H54 (cell line): ENCODE data around the gene TNFRSF4.

ENCODE experiments used
- DNase-seq: peaks from one replicate; pipeline ENCODE4 v3.0.0; 2011; ENCODE audit warnings: low spot score, mixed read lengths; ENCODE audit not compliant: insufficient read length
- FAIRE-seq: peaks from 3 replicates; lab custom pipeline; 2011; peaks lifted over from hg19 to GRCh38; lab: Jason Lieb, UNC
- POLR2A ChIP-seq: IDR thresholded peaks from 2 replicates; pipeline ENCODE4 v1.6.1; 2011; ENCODE audit warnings: low read depth, mild to moderate bottlenecking, low read length

TNFRSF4 gene

DNA sequence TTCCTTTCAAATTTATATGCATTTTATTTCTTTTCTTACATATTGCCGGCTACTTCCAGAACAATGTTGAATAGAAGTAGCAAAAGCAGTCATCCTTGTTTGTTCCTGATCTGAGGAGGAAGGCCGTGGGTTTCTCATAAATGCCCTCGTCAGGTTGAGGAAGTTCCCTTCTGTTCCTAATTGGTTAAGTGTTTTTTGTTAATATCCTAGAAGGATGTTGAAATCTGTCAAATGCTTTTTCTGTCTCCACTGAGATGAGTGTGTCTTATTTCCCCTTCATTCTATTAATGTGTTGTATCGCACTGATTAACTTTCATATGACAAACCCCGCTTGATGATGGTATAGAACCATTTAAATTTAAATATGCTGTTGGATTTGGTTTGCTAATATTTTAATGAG is 24.8 kb downstream of the TNFRSF4 start:
- FAIRE-seq (no peak), DNase-seq (no peak)
- no peak for TF ChIP-seq POLR2A

DNA sequence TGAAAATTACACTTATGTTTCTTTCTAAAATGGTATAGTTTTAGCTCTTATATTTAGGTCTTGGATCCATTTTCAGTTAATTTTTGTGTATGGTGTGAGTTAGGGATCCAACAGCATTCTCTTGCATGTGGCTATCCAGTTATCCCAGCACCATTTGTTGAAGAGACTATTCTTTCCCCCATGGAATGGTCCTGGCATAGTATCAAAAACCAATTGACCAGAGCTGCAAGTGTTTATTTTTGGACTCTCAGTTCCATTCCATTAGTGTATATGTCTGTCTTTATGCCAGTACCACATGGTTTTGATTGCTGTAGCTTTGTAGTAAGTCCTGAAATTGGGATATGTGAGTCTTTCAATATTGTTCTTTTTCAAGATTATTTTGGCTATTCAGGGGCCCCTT is 26.0 kb downstream of the TNFRSF4 start:
- TF ChIP-seq POLR2A, result no peak
- FAIRE-seq, result no peak
- DNase-seq, result no peak

DNA sequence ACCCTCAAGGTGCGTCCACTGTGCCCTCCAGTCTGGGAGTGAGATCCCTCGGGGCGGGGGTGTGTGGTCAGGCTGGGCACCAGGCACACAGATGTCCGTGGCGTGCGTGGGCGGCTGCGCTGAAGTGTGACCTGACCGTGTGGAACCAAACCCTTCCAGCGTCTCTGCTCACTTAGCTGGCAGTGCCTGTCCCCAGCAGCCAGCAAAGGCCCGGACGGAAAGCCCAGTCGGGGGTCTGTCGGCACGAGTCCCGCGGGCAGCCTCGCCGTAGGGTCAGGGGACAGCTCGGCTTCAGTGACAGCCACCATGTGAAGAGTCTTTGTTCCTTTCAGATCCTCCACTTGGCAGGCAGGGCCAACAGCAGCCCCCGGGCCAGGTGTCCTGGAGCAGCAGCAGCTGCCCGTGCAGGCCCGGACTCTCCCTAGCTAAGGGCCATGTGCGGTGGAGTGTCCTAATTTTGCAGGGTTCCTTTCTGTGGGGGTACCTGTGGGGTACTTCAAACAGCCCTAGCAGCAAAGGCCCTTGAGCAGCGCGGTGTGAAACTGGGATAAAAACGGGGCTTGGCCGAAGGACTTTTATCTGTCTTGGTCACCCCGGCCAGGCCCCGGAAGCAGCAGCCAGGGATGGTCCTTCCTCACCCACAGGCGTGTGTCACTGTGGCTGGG is 28.7 kb downstream of the TNFRSF4 start:
- DNase-seq, result no peak
- no peak for TF ChIP-seq POLR2A
- FAIRE-seq, result no peak

DNA sequence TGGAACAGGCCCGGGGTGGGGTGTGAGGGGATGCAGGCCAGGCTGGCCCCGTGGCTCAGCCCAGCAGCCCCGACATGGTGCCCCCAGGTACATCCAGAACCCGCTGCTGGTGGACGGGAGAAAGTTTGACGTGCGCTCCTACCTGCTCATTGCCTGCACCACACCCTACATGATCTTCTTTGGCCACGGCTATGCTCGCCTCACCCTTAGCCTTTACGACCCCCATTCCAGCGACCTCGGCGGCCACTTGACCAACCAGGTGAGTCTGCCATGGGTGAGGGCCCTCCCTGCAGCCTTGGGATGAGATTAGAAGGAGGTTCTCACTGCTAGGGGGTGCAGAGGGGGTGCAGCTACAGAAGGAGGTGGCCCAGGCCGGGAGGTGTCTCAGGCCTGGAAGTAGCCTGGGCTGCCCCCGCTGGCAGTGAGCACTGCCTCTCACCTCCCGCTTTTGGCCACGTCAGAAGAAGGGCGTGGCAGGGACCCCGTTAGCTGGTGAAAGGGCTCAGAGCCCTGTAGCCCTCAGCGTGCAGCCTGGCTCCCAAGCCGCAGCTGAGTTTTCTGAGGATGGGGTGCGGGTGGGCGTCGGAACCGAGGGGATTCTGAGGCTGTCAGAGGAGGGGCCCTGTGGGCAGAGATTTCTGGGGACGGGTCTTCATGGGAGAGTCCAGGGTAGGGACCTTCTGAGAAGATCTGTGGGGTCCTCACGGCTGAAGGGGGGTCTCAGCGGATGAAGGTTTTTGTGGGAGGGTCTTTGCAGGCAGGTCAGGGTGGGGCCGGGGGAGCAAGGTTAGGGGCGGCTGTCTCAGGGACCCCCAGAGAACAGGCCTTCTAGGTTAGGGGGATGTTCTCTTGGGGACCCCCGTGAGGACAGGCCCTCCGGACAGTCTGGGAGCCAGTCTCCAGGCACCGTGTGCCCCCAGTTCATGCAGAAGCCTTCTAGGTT is 29.8 kb downstream of the TNFRSF4 start:
- TF ChIP-seq POLR2A, result no peak
- DNase-seq (no peak), FAIRE-seq (no peak)

DNA sequence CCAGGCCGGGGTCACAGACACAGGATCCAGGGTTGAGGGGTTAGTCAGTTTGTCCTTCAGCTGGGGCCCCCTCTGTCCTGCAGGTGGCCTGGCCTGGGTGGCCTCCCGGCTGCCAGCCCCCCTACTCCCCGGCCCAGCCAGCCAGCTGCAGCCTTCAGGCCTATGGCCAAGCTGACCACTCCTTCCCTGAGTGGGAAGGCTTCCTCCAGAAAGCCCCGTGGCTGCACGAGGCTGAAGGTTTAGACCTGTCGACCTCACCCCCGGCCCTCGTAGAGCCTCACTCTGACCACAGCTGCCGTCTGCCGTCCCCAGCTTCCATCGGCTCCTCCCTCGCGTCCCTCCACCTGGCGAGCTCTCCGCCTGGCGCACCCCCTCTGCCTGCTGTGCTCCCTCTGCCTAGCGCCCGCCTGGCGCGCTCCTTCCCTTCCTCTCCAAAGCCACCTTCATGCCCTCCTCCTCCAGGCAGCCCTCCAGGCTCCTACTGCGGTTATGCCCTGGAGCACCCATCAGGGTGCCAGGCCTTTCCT is 30.7 kb downstream of the TNFRSF4 start:
- FAIRE-seq (no peak), DNase-seq (no peak)
- no peak for TF ChIP-seq POLR2A

DNA sequence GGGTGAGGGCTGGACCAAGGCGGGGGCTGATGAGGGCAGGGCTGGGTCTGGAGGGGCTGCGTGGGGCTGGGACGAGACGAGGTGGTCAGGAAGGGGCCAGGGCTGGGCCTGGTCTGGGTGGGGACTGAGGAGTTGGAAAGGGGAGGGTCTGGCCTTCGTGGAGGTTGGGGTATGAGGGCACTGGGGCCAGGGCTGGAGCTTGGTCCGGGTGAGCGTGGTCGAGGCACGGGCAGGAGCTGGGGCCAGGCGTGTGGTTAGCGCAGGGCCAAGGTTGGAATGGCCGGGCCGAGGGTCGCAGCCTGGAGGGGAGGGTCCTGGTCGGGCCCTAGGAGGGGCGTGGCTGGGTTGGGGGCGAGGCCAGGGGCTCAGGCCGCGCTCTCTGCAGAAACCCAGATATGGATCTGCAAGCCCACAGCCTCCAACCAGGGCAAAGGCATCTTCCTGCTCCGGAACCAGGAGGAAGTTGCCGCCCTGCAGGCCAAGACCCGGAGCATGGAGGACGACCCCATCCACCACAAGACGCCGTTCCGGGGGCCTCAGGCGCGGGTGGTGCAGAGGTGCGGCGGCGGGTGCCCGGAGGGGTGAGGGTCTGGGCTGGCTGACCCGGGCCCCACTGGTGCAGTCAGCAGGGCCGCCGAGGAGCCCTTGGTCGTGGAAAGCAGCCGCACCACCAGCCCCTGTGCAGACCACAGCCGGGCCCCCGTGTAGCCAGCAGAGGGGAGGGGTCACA is 31.3 kb downstream of the TNFRSF4 start:
- FAIRE-seq, result no peak
- no peak for DNase-seq
- no peak for TF ChIP-seq POLR2A

DNA sequence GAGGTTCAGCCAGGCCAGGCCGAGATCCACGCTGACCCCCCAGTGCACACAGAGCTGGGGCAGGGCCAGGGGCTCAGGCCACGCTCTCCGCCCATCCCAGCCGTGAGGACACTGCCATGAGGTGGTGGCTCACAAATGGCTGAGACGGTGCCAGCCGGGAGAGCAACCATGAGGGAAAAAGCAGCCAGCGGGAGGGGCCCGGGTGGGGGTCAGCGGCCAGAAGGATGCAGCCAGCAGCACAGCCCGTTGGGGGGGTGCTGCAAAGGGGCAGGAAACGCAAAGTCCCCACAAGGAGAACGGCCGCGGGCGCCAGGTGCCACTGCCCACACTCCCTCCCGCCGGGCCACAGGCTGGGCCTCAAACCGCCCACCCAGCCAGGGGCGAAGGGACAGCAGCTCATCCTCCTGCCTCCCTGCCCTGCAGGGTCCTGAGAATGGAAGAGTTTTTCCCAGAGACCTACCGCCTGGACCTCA is 32.0 kb downstream of the TNFRSF4 start:
- DNase-seq (no peak), FAIRE-seq (no peak)
- TF ChIP-seq POLR2A, result no peak

DNA sequence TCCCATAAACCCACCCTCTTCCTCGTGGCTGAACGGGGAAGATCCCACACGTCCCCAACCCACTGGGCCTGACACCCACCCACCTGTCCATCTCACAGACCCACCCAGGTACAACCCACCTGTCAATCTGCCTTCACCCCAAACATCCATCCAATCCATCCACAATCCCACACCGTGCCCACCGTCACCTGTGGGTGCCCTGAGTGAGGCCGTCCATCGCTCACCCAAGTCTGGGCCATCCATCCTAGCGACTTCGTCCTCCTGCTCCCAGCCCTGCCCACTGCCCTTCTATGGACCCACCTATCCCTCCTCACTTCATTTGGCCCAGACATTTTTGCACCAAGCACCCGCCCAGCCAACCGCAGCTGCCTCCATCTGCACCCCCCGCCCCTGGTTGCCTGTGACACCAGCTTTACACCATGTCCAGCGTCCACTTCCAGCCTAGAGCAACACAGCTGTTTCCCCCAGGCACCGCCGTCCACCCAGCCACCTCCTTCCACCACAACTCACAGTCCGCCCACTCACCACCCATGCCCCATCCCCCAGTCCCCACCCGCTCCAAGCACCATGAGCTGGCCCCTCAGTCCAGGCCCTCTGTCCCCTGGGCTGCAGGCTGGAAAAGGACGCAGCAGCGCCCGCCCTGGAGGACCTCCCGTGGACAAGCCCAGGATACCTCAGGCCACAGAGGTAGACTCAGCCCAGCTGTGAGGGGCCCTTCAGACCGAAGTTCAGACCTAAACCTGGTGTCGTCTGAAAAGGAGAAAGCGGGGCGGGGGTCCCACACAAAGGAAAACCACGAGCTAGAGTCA is 32.6 kb downstream of the TNFRSF4 start:
- no peak for TF ChIP-seq POLR2A
- no peak for FAIRE-seq
- no peak for DNase-seq

DNA sequence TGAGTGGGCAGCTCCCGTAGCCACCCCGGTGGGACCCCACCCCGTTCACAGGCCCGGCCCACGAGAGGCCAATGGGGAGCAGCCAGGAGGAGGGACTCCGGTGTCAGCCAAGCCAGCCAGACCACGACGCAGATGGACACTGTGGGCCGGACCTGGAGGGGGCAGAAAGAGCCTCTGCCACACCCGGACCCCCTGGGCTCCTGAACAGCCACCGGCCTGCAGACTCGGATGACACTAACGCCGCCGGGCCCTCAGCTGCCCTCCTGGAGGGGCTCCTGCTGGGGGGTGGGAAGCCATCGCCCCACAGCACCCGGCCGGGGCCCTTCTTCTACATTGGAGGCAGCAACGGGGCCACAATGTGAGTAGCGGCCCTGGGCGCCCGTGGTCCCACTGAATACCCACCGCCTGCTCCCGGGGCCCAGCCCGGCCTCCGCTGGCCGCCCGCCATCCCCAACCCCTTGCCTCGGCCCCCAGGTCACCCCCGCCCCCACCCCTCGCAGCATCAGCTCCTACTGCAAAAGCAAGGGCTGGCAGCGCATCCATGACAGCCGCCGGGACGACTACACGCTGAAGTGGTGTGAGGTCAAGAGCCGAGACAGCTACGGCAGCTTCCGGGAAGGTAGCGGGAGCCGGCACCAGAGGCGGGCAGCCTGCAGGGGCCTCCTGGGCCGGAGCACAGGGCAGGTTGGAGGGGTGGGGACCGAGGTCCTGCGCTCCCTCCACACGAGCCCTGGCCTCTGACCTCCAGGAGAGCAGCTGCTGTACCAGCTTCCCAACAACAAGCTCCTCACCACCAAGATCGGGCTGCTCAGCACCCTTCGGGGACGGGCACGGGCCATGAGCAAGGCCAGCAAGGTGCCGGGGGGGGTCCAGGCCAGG is 33.7 kb downstream of the TNFRSF4 start:
- TF ChIP-seq POLR2A, result no peak
- DNase-seq (no peak), FAIRE-seq (no peak)

DNA sequence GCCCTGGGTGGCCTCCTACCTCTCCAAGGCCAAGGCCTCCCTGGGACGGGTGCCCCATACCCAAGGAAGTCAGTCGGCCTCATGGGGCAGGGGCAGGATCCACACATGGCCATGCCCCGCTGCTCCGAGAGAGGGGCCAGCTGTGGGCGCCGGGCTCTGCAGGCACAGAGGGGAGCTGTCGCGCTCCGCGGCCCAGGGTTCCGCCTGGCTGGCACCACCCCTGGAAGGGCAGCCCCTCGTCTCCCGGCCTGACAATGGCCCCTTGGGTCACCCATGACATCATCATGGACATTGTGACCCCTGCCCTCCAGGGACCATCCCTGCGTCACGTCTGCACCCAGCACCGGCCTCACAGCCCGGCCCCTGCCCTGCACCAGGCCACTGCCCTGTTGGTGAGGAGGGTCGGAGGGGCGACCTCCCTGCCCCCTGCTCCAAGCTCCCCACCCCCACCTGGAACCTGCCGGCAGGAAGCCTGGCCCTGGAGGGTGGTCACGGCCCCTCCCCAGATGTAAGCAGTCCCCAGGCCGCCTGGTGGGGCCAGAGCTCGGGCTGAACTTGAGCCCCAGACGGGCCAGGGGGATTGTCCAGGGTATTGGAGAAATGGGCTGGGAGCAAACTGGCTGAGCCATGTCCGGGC is 34.5 kb downstream of the TNFRSF4 start:
- no peak for DNase-seq
- no peak for FAIRE-seq

DNA sequence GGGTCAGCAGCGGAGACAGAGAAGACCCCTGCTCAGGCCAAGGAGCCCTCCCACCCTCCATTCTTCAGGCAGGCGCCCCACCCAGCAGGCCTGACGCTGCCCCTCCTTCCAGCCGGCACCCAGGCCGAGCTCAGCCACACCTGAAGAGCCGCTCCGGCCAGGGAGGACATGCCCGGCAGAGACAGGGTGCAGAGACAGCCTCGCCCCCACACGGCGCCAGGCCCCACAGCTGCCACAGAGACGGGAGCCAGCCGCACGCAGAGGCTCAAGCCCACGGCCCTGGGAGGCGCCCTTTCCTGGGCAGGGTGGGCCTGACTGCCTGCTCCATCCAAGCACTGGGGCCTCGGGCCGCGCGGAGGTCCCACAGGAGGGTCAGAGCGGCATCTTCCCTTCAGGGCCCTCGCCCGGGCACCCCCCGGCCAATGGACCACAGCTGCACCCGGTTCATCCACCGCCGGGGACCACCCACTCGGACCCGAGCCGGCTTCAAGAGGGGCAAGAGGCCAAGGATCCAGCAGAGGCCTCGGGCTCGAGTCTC is 35.1 kb downstream of the TNFRSF4 start:
- DNase-seq, result no peak
- no peak for FAIRE-seq
- TF ChIP-seq POLR2A, result no peak

More for the DNA sequence above, 34.5 kb downstream of the TNFRSF4 start:
- no peak for TF ChIP-seq POLR2A
